K562 (cell line): Measurements from ENCODE around the gene PCDH7. TPM values are rescaled to one million over a fixed set of nuclear protein-coding genes. Genes with fewer than 3 reads are reported as not detected.
A peak's percentile ranks its signal among the peaks of the same experiment; 100 is the strongest.

Experiments
- ATAC-seq: fragments of 200-7000 bp; cut with Tn5 transposase; 3 replicates; pipeline ENCODE4 v1.9.1; 2020; ENCODE audit warnings: moderate library complexity
- BruUV-seq: library from RNA; stranded (reverse); fragments of 400-500 nt; replicated peaks from 2 replicates; lab custom pipeline; 2021; lab: Mats Ljungman, UMichigan
- CTCF ChIA-PET: fragments of 300-600 bp; formaldehyde crosslinking; extraction: SDS; loops from one replicate; lab custom pipeline; 2021; ENCODE audit warnings: low intra/inter-chr PET ratio; lab: Yijun Ruan, JAX
- POLR2A ChIA-PET: fragments of 300-600, 350-650 bp; sonication (Branson Sonifier 250); formaldehyde crosslinking; extraction: SDS; loops from one replicate; lab custom pipeline; 2021; ENCODE audit warnings: antibody characterized with exemption, inconsistent platforms; lab: Yijun Ruan, JAX
- DNase-seq, 4 experiments: peaks; one replicate each; pipeline versions ENCODE4 v3.0.0 to v3.0.0-alpha.2; 2011 to 2018; ENCODE audit warnings: low spot score in 3 of 4, mixed read lengths in 3 of 4; ENCODE audit errors: extremely low read depth in 1 of 4
- FAIRE-seq: peaks from 2 replicates; lab custom pipeline; 2011; peaks lifted over from hg19 to GRCh38; lab: Jason Lieb, UNC
- H2AFZ ChIP-seq: 2 replicates; pipeline ENCODE4 v1.6.0; 2011; ENCODE audit warnings: low read depth, low read length, control low read depth, inconsistent platforms
- H3K27ac ChIP-seq: fragments of 200-600 bp; 3 replicates; pipeline ENCODE4 v1.8.0; 2011; ENCODE audit warnings: low read depth, mild to moderate bottlenecking, control low read depth, inconsistent platforms, low read length, moderate library complexity, mixed read lengths; ENCODE audit errors: extremely low read depth
- H3K27me3 ChIP-seq, 2 experiments: fragments of 300-600 bp in 1 of 2; 2 replicates in 1 of 2; 3 replicates in 1 of 2; pipeline versions ENCODE4 v1.6.0 to v1.8.0; 2011; ENCODE audit warnings: inconsistent platforms in 2 of 2, low read length in 2 of 2, mild to moderate bottlenecking in 1 of 2, mixed read lengths in 1 of 2, moderate library complexity in 1 of 2; ENCODE audit not compliant: control insufficient read depth in 2 of 2, insufficient read depth in 2 of 2
- H3K36me3 ChIP-seq: fragments of 300-600 bp; 3 replicates; pipeline ENCODE4 v1.8.0; 2011; ENCODE audit warnings: mild to moderate bottlenecking, low read length, inconsistent platforms; ENCODE audit not compliant: control insufficient read depth, insufficient read depth
- H3K4me1 ChIP-seq, 2 experiments: fragments of 200-600 bp in 1 of 2; replicated peaks in 1 of 2; 2 replicates in 1 of 2; 3 replicates in 1 of 2; pipeline versions ENCODE4 v1.5.1 to v1.8.0; 2011; ENCODE audit warnings: inconsistent platforms in 2 of 2, low read length in 2 of 2, mild to moderate bottlenecking in 1 of 2, mixed read lengths in 1 of 2, moderate library complexity in 1 of 2; ENCODE audit not compliant: control insufficient read depth in 2 of 2, insufficient read depth in 2 of 2
- H3K4me2 ChIP-seq: 2 replicates; pipeline ENCODE4 v1.6.1; 2011; ENCODE audit warnings: low read length, control low read depth, inconsistent platforms, mixed read lengths; ENCODE audit not compliant: insufficient read depth
- H3K4me3 ChIP-seq: fragments of 200-600 bp; sonication (generic), shearing (Covaris generic); 2 replicates; pipeline ENCODE4 v1.5.1; 2016; ENCODE audit warnings: control low read depth, inconsistent platforms
- H3K79me2 ChIP-seq: fragments of 200-600 bp; 3 replicates; pipeline ENCODE4 v1.8.0; 2011; ENCODE audit warnings: low read length, inconsistent platforms; ENCODE audit not compliant: control insufficient read depth, insufficient read depth
- H3K9ac ChIP-seq, 2 experiments: 2 replicates each; pipeline versions ENCODE4 v1.6.0 to v1.6.1; 2011; ENCODE audit warnings: low read depth in 2 of 2, low read length in 2 of 2, control low read depth in 1 of 2, inconsistent platforms in 1 of 2, mild to moderate bottlenecking in 1 of 2, mixed read lengths in 1 of 2; ENCODE audit not compliant: insufficient read depth in 1 of 2
- H3K9me1 ChIP-seq: one replicate; pipeline ENCODE4 v1.6.0; 2011; ENCODE audit warnings: inconsistent platforms, mild to moderate bottlenecking, low read length, moderate library complexity; ENCODE audit not compliant: control insufficient read depth, insufficient read depth
- H3K9me3 ChIP-seq: replicated peaks from 2 replicates; pipeline ENCODE4 v1.5.1; 2011; ENCODE audit warnings: low read depth, low read length, inconsistent platforms; ENCODE audit not compliant: control insufficient read depth, insufficient read depth
- H4K20me1 ChIP-seq: replicated peaks from 2 replicates; pipeline ENCODE4 v1.6.1; 2011; ENCODE audit warnings: low read length, inconsistent platforms, mixed read lengths; ENCODE audit not compliant: control insufficient read depth, insufficient read depth
- CTBP1 ChIP-seq: fragments of 450-650 bp; IDR thresholded peaks from 2 replicates; pipeline ENCODE4 v1.6.1; 2016; ENCODE audit warnings: borderline replicate concordance
- MTA1 ChIP-seq: fragments of 450-650 bp; IDR thresholded peaks from 2 replicates; pipeline ENCODE4 v1.6.1; 2017; ENCODE audit warnings: borderline replicate concordance
- NFRKB ChIP-seq: fragments of 450-650 bp; IDR thresholded peaks from 2 replicates; pipeline ENCODE4 v1.6.1; 2016; ENCODE audit warnings: low read depth
- NFYB ChIP-seq: IDR thresholded peaks from 2 replicates; pipeline ENCODE4 v1.6.1; 2011; ENCODE audit warnings: mild to moderate bottlenecking, moderate library complexity; ENCODE audit not compliant: insufficient read length; ENCODE audit errors: extremely low read depth
- TCF7L2 ChIP-seq: fragments of 150-350 bp; IDR thresholded peaks from 2 replicates; pipeline ENCODE4 v1.6.1; 2016; ENCODE audit warnings: low read depth, mild to moderate bottlenecking, low read length, moderate library complexity
- ZEB2 ChIP-seq: fragments of 450-650 bp; IDR thresholded peaks from 2 replicates; pipeline ENCODE4 v1.6.1; 2016
- WGBS: fragments of 100-300 bp; shearing (Covaris generic); methylation state at CpG from one replicate; pipeline ENCODE4 v1.1.6; 2016; ENCODE audit warnings: low coverage, mixed read lengths; ENCODE audit not compliant: insufficient coverage; ENCODE audit errors: missing lambda C conversion rate; 5-methylcytosine and 5-hydroxymethylcytosine counted together
- in situ Hi-C: fragments of 300-500 bp; cut with MboI; formaldehyde crosslinking; loops from 4 replicates; pipeline ENCODE4 v1.15.0; 2018; ENCODE audit warnings: inconsistent platforms, mixed read lengths
- intact Hi-C: fragments of 100-400 bp; cut with micrococcal nuclease; formaldehyde crosslinking; loops from 2 replicates; pipeline ENCODE4 v1.14.2; 2022
- polyA plus RNA-seq, 8 experiments: library from polyadenylated mRNA; depleted of rRNA in 4 of 8; stranded (reverse) in 5 of 8; unstranded in 3 of 8; fragments of >200 nt; fragmentation: Nextera tagmentation in 2 of 8; fragmentation: Illumina TruSeq in 1 of 8; extraction: Ambion mirVana in 2 of 8; extraction: Trizol in 1 of 8; gene quantifications; 2 replicates each; pipeline versions ENCODE4 v1.2.1 to v1.2.3, GENCODE V29; 2011 to 2014; ENCODE audit warnings: inconsistent platforms in 1 of 8, missing spikeins in 1 of 8
- total RNA-seq, 7 experiments: library from RNA; depleted of rRNA in 6 of 7; stranded (reverse); fragments of >200 nt in 6 of 7; fragmentation: Illumina TruSeq in 2 of 7; extraction: Trizol in 2 of 7; gene quantifications; 2 replicates each; pipeline versions ENCODE4 v1.2.1 to v1.2.3, GENCODE V29; 2011 to 2021; ENCODE audit warnings: low replicate concordance in 1 of 7
- TF ChIP-seq, protein P1 (sequence below): sonication (generic); formaldehyde crosslinking; IDR thresholded peaks from 2 replicates; pipeline ENCODE4 v1.8.1; 2023; ENCODE audit warnings: mild to moderate bottlenecking, missing genetic modification reagents
- TF ChIP-seq, protein P2 (sequence below): sonication (generic); formaldehyde crosslinking; IDR thresholded peaks from 2 replicates; pipeline ENCODE4 v1.5.0; 2020; ENCODE audit warnings: missing genetic modification reagents

Gene PCDH7
- total and polyA plus RNA-seq, 9 of the 15 experiments (the other 6 are each of a cell fraction or from before 2014, with no cell fraction given): not detected

DNA sequence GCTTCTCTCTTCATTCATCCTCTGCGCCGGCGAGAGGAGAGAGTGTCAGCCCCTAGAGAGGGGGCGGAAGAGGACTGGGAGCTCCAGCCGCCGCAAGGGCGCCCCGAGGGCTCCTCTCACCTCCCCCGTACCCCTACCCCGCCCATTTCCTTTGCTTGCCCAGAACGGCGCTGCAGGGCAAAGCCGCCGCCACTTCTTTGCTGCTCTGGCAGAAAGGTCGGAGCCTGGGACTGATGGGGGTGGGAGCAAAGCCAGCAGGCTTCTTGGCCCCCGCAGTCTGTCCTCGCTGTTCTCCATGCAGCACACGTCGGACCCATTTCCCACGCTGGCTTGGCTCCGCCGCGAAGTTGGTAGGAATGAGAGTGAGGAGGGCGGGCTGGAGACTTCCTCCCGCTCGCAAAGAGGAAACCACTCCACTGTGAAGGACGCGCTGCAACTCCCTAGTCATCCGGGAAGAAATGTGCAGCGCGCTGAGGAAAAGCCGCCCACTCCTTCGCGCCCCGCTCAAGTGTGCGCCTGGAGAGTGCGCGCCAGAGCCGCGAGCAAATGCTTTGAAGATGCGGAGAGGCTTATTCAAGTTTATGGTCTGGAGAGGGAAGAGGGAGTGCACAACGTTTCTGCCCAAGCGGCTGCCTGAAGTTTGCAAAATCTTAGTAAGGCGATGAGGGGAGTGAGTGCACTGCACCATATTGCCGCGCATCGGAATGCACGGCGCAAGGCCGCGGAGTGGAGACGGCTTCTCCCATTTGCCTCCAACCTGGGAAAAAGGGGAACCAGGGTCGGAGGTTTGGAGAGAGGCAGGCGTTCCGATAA is 2.8 kb upstream of the PCDH7 start:
- POLR2A ChIA-PET: no interaction called here
- FAIRE-seq: no peak
- Histone ChIP-seq H3K27me3 (no peaks in the 10 kb centered on the region), H3K79me2 (no peaks in the 10 kb centered on the region), H3K9ac (no peak overlapping the region), H3K36me3 (no peaks in the 10 kb centered on the region), H3K4me1 (no peaks in the 10 kb centered on the region), H4K20me1 (no peaks in the 10 kb centered on the region), H3K4me2 (no peak overlapping the region), H2AFZ (no peak overlapping the region), H3K9me1 (no peaks in the 10 kb centered on the region), H3K4me3 (no peak overlapping the region), H3K9me3 (no peaks in the 10 kb centered on the region), H3K27ac (no peak overlapping the region)
- no peak for ATAC-seq
- CTCF ChIA-PET: no interaction called here
- no peak for DNase-seq
- 40% methylated on average over 44 of the region's 55 CpGs for WGBS
- in situ Hi-C loops: no loop called here
- intact Hi-C loops: no loop called here
- TF ChIP-seq ZEB2 (no peak), TCF7L2 (no peak), NFYB (no peak), MTA1 (no peak), CTBP1 (no peak), NFRKB (no peak)
- TF ChIP-seq, protein P1, sequence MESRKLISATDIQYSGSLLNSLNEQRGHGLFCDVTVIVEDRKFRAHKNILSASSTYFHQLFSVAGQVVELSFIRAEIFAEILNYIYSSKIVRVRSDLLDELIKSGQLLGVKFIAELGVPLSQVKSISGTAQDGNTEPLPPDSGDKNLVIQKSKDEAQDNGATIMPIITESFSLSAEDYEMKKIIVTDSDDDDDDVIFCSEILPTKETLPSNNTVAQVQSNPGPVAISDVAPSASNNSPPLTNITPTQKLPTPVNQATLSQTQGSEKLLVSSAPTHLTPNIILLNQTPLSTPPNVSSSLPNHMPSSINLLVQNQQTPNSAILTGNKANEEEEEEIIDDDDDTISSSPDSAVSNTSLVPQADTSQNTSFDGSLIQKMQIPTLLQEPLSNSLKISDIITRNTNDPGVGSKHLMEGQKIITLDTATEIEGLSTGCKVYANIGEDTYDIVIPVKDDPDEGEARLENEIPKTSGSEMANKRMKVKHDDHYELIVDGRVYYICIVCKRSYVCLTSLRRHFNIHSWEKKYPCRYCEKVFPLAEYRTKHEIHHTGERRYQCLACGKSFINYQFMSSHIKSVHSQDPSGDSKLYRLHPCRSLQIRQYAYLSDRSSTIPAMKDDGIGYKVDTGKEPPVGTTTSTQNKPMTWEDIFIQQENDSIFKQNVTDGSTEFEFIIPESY (CRISPR knock-in tag): peak; percentile 22; the same call in 1 of the 2 replicates
- TF ChIP-seq, protein P2, sequence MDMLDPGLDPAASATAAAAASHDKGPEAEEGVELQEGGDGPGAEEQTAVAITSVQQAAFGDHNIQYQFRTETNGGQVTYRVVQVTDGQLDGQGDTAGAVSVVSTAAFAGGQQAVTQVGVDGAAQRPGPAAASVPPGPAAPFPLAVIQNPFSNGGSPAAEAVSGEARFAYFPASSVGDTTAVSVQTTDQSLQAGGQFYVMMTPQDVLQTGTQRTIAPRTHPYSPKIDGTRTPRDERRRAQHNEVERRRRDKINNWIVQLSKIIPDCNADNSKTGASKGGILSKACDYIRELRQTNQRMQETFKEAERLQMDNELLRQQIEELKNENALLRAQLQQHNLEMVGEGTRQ (CRISPR knock-in tag): no peak
- no TSS peak for BruUV-seq
